DND-41 (cell line): ENCODE results near the gene ASIC4.

Experiments
- EZH2 ChIP-seq: IDR thresholded peaks from 3 replicates; pipeline ENCODE4 v1.6.1; 2012; ENCODE audit warnings: borderline replicate concordance, low read depth, mild to moderate bottlenecking, moderate library complexity, low read length, inconsistent platforms; ENCODE audit not compliant: severe bottlenecking
- TF ChIP-seq, protein P1 (sequence below): IDR thresholded peaks from 2 replicates; pipeline ENCODE4 v1.5.1; 2012; ENCODE audit warnings: borderline replicate concordance, low read length, moderate library complexity, mild to moderate bottlenecking; ENCODE audit not compliant: poor library complexity, severe bottlenecking; ENCODE audit errors: extremely low read depth

DNA sequence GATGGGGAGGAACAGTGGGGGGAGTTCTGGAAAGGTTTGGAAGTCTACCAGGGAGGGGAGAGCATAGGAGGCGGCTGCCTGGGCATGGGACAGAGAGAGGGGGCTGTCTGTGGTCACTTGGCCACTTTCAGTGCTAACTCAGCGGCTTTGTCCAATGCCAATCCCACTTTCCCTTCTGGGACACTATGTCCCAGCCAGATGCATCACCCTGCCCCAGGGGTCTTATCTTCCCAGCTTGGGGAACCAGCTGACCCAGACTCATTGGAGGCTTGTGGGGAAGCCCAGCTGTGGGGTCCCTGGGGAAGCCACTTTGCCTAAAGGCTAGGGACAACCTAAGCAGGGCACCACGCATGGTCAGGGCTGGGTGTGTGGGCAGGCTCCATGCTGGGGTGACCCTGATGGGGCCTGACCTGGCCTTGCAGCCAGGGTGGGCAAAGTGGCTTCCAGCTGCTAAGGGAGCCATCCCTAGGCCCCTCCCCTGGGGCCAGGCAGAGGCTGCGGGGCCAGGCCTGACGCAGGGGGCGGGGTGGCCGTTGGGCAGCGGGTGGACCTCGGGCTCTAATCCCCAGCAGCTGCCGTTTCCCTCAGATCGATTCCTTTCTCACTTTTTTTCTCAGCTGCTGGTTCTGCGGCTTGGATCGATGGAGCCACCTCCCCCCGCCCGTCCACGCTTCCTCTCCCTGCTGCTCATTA is 1.6 kb upstream of the ASIC4 start:
- no peak for TF ChIP-seq EZH2
- TF ChIP-seq, protein P1, sequence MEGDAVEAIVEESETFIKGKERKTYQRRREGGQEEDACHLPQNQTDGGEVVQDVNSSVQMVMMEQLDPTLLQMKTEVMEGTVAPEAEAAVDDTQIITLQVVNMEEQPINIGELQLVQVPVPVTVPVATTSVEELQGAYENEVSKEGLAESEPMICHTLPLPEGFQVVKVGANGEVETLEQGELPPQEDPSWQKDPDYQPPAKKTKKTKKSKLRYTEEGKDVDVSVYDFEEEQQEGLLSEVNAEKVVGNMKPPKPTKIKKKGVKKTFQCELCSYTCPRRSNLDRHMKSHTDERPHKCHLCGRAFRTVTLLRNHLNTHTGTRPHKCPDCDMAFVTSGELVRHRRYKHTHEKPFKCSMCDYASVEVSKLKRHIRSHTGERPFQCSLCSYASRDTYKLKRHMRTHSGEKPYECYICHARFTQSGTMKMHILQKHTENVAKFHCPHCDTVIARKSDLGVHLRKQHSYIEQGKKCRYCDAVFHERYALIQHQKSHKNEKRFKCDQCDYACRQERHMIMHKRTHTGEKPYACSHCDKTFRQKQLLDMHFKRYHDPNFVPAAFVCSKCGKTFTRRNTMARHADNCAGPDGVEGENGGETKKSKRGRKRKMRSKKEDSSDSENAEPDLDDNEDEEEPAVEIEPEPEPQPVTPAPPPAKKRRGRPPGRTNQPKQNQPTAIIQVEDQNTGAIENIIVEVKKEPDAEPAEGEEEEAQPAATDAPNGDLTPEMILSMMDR = no peak
